Measurements from ENCODE around the gene TSKU. TPM values are rescaled to one million over a fixed set of nuclear protein-coding genes. Genes with fewer than 3 reads are reported as not detected.

Gene TSKU
- total RNA-seq, 1 experiment from 2014 or later: 41.5 TPM

Other genes starting within 250 kb of the TSKU start
- not detected in 2 replicates for gene LRRC32, start 112.6 kb upstream of the TSKU start, total RNA-seq (2014; rRNA removed; shearing (Covaris generic))
- gene ACER3, start 77.6 kb downstream of the TSKU start, total RNA-seq (2014; rRNA removed; shearing (Covaris generic)): 17.9 and 18.3 TPM in 2 replicates

All from A172 (cell line).